DND-41 (cell line): ENCODE results near the gene LCE1F.

Experiments
- ATAC-seq: fragments of 200-7000 bp; cut with Tn5 transposase; 3 replicates; pipeline ENCODE4 v1.9.1; 2021; ENCODE audit warnings: low read depth; ENCODE audit not compliant: insufficient read depth
- DNase-seq: peaks from one replicate; pipeline ENCODE4 v3.0.0-alpha.2; 2020
- H2AFZ ChIP-seq: 2 replicates; pipeline ENCODE4 v1.6.0; 2012; ENCODE audit warnings: low read depth, low read length
- H3K27ac ChIP-seq: 2 replicates; pipeline ENCODE4 v1.5.1; 2012; ENCODE audit warnings: low read length, inconsistent platforms
- H3K27me3 ChIP-seq: fragments of 200-600 bp; sonication (generic); 2 replicates; pipeline ENCODE4 v1.6.0; 2012; ENCODE audit warnings: low read length, mild to moderate bottlenecking, inconsistent platforms; ENCODE audit not compliant: insufficient read depth, poor library complexity
- H3K36me3 ChIP-seq: 2 replicates; pipeline ENCODE4 v1.5.1; 2012; ENCODE audit warnings: low read length, inconsistent platforms; ENCODE audit not compliant: insufficient read depth
- H3K4me1 ChIP-seq: 2 replicates; pipeline ENCODE4 v1.5.1; 2012; ENCODE audit warnings: mild to moderate bottlenecking, low read length; ENCODE audit not compliant: insufficient read depth
- H3K4me2 ChIP-seq: 2 replicates; pipeline ENCODE4 v1.6.0; 2012; ENCODE audit warnings: mild to moderate bottlenecking, moderate library complexity, low read length, inconsistent platforms; ENCODE audit not compliant: insufficient read depth
- H3K4me3 ChIP-seq, 2 experiments: fragments of 200-600 bp in 1 of 2; shearing (Covaris generic) in 1 of 2; 2 replicates each; pipeline ENCODE4 v1.5.1; 2012 to 2016; ENCODE audit warnings: inconsistent platforms in 2 of 2, low read length in 2 of 2, mild to moderate bottlenecking in 2 of 2, low read depth in 1 of 2, moderate library complexity in 1 of 2
- H3K79me2 ChIP-seq: 2 replicates; pipeline ENCODE4 v1.6.0; 2012; ENCODE audit warnings: low read length, inconsistent platforms; ENCODE audit not compliant: insufficient read depth
- H3K9ac ChIP-seq: 2 replicates; pipeline ENCODE4 v1.6.0; 2012; ENCODE audit warnings: low read depth, mild to moderate bottlenecking, inconsistent platforms, low read length, moderate library complexity
- H3K9me3 ChIP-seq: 2 replicates; pipeline ENCODE4 v1.5.1; 2012; ENCODE audit warnings: low read length, moderate library complexity, mild to moderate bottlenecking, inconsistent platforms; ENCODE audit not compliant: insufficient read depth, severe bottlenecking
- H4K20me1 ChIP-seq: 2 replicates; pipeline ENCODE4 v1.6.0; 2012; ENCODE audit warnings: low read length; ENCODE audit not compliant: insufficient read depth
- CTCF ChIP-seq: IDR thresholded peaks from 2 replicates; pipeline ENCODE4 v1.5.1; 2012; ENCODE audit warnings: borderline replicate concordance, low read length, moderate library complexity, mild to moderate bottlenecking; ENCODE audit not compliant: poor library complexity, severe bottlenecking; ENCODE audit errors: extremely low read depth
- EZH2 ChIP-seq: IDR thresholded peaks from 3 replicates; pipeline ENCODE4 v1.6.1; 2012; ENCODE audit warnings: borderline replicate concordance, low read depth, mild to moderate bottlenecking, moderate library complexity, low read length, inconsistent platforms; ENCODE audit not compliant: severe bottlenecking

The LCE1F gene

GRCh38 chr1:152756872-152757271 lies 18.1 kb upstream of the LCE1F start:
- no peaks in the 10 kb centered on the region for H4K20me1 ChIP-seq
- TF ChIP-seq CTCF: no peak
- TF ChIP-seq EZH2: no peak
- no peak for DNase-seq

DNA sequence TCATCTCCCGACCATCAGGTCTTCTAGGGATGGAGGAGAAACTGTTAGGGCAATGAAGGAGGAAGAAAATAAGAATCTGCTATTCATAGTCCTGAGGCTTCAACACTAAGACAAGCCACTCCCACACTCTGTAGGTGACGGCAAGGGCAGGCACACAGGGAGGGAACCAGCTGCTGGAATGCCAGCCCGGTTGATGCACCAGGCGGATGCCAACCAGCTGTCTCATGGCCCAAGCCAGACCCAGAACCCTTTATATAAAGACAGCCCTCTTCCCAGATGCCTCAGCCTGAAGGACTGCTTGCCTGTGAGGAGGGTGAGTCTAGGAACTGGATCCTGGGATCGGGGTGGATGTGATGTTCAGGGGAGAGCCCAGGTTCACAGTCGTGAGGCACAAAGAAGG lies 17.2 kb upstream of the LCE1F start, which contains the start of gene KPRP:
KPRP (plus strand) TSS at position 279 of the 400 bp plus-strand sequence. CDS start 1,564 bp downstream, outside the sequence.
- no peaks in the 10 kb centered on the region for H3K36me3 ChIP-seq
- no peak within 1 kb of the TSS for H3K4me2 ChIP-seq
- no peaks in the 10 kb centered on the region for H3K27me3 ChIP-seq
- TF ChIP-seq EZH2 (no peak), CTCF (no peak)
- H4K20me1 ChIP-seq: no peaks in the 10 kb centered on the region
- H3K4me1 ChIP-seq: no peaks in the 10 kb centered on the region
- DNase-seq: no peak
- ATAC-seq: no peak
- no peak within 1 kb of the TSS for H3K9ac ChIP-seq
- no peak within 1 kb of the TSS for H3K4me3 ChIP-seq
- no peak within 1 kb of the TSS for H3K27ac ChIP-seq
- no peaks in the 10 kb centered on the region for H3K9me3 ChIP-seq
- H3K79me2 ChIP-seq: no peaks in the 10 kb centered on the region
- H2AFZ ChIP-seq: no peak within 1 kb of the TSS

More at GRCh38 chr1:152756872-152757271, 18.1 kb upstream of the LCE1F start:
- no peak for ATAC-seq
- Histone ChIP-seq H3K79me2 (no peaks in the 10 kb centered on the region), H3K4me1 (no peaks in the 10 kb centered on the region), H2AFZ (no peak overlapping the region), H3K27ac (no peak overlapping the region), H3K9me3 (no peaks in the 10 kb centered on the region), H3K36me3 (no peaks in the 10 kb centered on the region), H3K9ac (no peak overlapping the region), H3K4me3 (no peak overlapping the region), H3K27me3 (peaks cover 2% of the 10 kb centered on the region), H3K4me2 (no peak overlapping the region)

GRCh38 chr1:152758636-152759035 lies 16.3 kb upstream of the LCE1F start:
- Histone ChIP-seq H3K4me2 (no peak overlapping the region), H4K20me1 (no peaks in the 10 kb centered on the region), H3K9me3 (no peaks in the 10 kb centered on the region), H3K27ac (no peak overlapping the region), H3K9ac (no peak overlapping the region), H3K36me3 (no peaks in the 10 kb centered on the region), H3K27me3 (no peaks in the 10 kb centered on the region), H3K4me1 (no peaks in the 10 kb centered on the region), H3K4me3 (no peak overlapping the region), H3K79me2 (no peaks in the 10 kb centered on the region), H2AFZ (no peak overlapping the region)
- TF ChIP-seq EZH2: no peak
- TF ChIP-seq CTCF: no peak
- DNase-seq: no peak
- no peak for ATAC-seq
